NCI-H2227 (cell line): ENCODE results near the gene SFT2D1.

Experiments
- DNase-seq: peaks from one replicate; lab custom pipeline; 2025; ENCODE audit not compliant: unreplicated experiment; lab: John Stamatoyannopoulos, UW

Gene SFT2D1

DNA sequence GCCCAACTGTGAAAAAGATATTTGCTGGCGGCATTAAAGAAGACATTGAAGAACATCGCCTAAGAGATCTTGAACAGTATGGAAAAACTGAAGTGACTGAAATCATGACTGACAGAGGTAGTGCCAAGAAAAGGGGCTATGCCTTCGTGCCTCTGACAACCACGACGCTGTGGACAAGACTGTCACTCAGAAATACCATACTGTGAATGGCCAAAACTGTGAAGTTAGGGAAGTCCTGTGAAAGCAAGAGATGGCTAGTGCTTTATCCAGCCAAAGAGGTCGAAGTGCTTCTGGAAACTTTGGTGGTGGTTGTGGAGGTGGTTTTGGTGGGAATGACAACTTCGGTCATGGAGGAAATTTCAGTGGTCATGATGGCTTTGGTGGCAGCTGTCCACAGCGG lies 7.5 kb downstream of the SFT2D1 start:
- DNase-seq, result no peak

- no peak for DNase-seq
Observed at GRCh38 chr6:166333172-166333995, 9.0 kb downstream of the SFT2D1 start.

- DNase-seq, result no peak
Observed at GRCh38 chr6:166331503-166332415, 10.6 kb downstream of the SFT2D1 start.

- no peak for DNase-seq
Observed at GRCh38 chr6:166330612-166331011, 11.7 kb downstream of the SFT2D1 start.

- DNase-seq, result no peak
Observed at GRCh38 chr6:166325383-166326042, 16.8 kb downstream of the SFT2D1 start.

- DNase-seq, result no peak
Observed at GRCh38 chr6:166323395-166323794, 18.9 kb downstream of the SFT2D1 start.

DNA sequence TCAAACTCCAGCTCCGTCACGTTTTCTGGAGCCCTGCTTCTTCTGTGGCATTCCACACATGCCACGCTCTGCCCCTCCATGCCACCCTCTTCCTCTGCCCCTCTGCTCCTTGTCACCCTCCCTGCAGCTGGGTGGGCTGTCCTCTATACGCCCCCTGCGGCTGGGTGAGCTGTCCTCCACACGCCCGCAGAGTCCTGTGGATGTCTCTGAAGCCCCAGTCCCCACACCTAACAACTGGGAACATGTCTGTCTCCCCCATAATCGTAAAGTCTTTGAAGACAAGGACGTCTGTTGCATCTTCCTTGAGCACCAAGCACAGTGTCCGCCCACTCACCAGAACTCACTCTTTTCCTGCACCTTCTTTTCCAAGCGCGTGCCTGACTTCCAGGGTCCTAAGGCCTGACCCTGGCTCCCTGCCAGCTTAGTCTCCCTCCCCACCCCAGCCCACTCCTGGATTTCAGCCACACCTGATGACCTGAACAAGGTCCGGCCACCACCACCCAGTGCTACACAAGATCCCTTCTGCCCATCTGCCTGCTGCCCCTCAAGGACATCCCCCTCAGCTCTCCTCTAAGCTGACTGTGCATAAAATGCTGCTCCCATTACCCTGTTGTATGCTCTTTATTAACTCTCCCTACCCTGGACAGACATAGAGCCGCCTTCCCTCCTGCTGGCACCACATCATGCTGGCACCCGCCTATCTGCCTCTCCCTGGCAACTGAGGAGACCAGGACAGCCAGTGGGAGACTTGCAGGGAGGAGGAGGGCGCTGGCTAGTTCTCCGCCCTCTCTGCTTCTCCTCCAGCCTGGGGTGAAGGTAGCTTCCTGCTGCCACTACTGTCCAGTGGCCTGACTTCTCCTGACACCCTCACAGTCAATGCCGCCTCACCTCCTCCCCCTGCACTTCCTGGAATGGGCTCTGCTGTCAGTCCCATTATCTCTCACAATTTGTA lies 23.4 kb downstream of the SFT2D1 start:
- DNase-seq, result no peak

GRCh38 chr6:166318227-166318626 lies 24.1 kb downstream of the SFT2D1 start:
- no peak for DNase-seq

GRCh38 chr6:166317261-166318212 lies 24.8 kb downstream of the SFT2D1 start:
- no peak for DNase-seq

- DNase-seq, result no peak
Observed at GRCh38 chr6:166315436-166315835, 26.9 kb downstream of the SFT2D1 start.

DNA sequence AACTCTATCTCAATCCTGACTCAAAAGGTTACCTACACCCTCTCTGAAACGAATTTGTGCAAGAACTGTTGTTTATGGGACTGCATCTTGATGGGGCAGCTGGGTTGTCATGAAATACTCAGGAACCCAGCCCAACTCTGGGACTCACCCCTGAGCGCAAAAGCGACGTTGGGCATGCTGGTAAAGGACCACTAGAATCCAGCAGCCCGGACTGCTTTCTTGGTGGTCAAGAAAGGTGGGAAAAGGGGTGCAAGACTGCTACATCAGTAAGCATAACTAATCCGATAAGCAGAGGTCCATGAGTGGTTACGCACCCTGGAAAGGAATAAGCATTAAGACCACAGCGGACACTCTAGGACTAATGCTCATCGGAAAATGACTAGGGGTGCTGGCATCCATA lies 27.9 kb downstream of the SFT2D1 start:
- DNase-seq, result no peak

DNA sequence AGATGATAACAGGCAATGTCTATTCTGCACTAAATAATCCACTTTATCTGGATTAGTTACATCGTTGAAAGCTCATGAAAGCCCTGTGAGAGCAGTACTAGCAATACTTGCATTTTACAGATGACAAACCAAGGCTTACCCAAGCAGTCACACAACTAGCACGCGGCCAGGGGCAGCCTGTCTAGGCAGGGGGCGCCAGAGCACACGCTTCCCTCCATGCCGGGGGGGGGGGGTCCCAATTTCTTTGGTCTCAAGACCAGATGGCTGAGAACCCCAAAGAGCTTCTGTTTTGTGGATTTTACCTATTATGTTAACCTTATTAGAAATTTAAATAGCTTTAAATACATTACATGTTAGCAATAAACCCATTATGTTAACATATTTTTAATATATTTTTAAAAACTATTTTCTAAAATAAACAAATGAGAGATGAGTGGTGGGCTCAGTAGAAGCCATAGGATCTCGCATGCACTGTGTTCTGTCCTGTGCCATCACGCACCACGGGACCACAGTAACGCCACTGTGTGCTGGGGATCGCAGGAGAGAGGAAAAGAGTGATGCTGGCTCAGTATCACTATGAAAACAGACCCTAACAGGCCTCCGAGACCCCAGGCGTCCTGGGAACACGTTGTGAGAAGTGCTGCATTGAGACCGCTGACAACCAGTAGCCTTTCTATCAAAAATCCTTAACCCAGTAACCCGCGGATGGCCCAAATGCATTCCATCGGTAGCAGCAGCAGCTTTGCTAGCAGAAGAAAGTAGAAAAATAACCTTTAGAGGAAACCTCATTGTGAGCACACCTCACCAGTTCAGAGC lies 28.9 kb downstream of the SFT2D1 start:
- no peak for DNase-seq

DNA sequence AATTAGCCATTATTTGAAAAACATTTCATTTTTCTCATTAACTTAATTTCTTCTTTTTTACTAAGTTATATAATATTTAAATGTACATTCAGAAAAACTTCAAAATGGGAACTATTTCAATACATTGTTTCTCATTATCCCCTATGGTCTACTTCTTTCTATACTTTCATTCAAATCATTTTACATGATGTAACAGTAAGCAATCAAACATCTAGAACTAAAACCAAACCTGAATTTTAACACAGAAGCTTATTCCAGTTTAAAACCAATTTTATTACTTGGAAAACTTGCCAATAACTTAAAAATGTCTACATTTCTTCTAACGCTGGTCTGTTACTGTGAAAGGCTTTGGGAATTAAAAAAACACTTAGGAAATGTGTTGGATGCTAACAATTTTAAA lies 29.5 kb downstream of the SFT2D1 start:
- no peak for DNase-seq

DNA sequence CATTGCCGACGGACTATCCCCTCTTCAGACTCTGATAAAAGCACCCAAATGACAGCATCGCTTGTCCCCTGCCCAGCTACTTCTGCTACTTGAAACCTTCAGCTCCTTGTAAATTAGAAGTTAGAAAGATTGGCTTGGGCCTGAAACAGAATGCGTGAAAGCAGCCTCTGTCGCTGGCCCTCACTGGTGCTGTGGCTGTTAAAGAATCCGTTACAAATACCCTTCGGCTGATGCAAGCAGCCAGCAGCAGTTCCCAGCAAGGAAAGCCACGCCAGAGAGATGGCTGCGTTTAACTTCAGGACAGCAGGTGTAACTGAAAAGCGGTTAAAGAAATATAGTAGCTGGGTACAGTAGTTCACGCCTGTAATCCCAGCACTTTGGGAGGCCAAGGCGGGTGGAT lies 31.7 kb downstream of the SFT2D1 start:
- no peak for DNase-seq

GRCh38 chr6:166309977-166310376 lies 32.4 kb downstream of the SFT2D1 start:
- DNase-seq, result no peak

GRCh38 chr6:166308769-166309589 lies 33.4 kb downstream of the SFT2D1 start:
- peak; percentile 8 for DNase-seq

DNA sequence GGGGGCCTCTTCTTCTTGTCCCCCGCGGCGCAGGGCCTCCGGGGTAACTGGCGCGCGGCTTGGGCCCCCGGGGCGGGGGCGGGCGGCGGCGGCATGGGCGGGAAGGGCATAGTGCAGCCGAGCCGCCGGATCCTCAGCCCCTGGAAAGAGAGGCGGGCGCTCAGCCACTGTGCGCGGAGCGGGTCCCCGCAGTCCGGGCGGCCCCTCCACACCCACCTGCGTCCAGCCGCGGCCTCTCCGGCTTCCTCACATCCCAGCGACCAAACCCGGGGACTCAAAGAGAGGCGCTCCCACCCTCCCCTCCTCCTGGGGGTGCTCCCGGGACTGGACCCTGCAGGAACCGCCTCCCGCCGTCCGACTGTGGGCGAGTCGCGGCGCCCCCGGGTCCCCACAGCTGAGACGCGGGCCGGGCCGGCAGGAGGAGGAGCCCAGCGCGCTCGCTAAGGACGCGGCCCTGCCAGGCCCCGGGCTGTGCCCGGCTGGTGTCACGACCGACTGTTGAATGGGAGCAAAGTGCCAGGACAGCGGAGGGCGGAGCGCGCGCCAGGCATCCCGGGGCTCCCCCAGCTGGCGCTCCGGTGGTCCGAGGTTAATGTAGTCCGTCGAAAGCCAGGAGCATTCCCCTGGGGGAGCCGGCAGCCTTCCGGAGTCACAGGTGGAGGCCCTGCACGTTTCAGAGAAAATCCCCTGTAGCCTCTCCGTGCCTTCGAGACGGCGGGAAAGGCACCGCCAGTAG lies 34.1 kb downstream of the SFT2D1 start, which contains the start of gene PRR18:
TSS of gene PRR18 (minus strand) at position 360 of the 736 bp plus-strand sequence. CDS start at position 110, 250 bp downstream.
- peak; percentile 33 for DNase-seq
